Endothelial cell of umbilical vein (primary cell): ENCODE measurements around the gene CC2D2A. TPM values are rescaled to one million over a fixed set of nuclear protein-coding genes. Genes with fewer than 3 reads are reported as not detected.
"Not testable (repeated sequence)": the region's sequence is repeated elsewhere in the genome, so short reads cannot be mapped to it uniquely, and the experiment has no call there.

ENCODE experiments used
- BruUV-seq: library from RNA; stranded (reverse); fragments of 400-500 nt; replicated peaks from 2 replicates; lab custom pipeline; 2021; lab: Mats Ljungman, UMichigan
- CTCF ChIA-PET: fragments of 300-600, 350-600 bp; sonication (Branson Sonifier 250); formaldehyde crosslinking; loops from one replicate; lab custom pipeline; 2021; ENCODE audit warnings: antibody characterized with exemption, inconsistent platforms; lab: Charles Lee
- POLR2A ChIA-PET: fragments of 300-600, 350-600 bp; sonication (Branson Sonifier 250); formaldehyde crosslinking; loops from one replicate; lab custom pipeline; 2021; ENCODE audit warnings: antibody characterized with exemption, inconsistent platforms; lab: Charles Lee
- DNase-seq: peaks from one replicate; pipeline ENCODE4 v3.0.0-alpha.2; 2011; ENCODE audit warnings: low read depth, low spot score
- FAIRE-seq: peaks from 2 replicates; lab custom pipeline; 2011; peaks lifted over from hg19 to GRCh38; lab: Jason Lieb, UNC
- H2AFZ ChIP-seq: 2 replicates; pipeline ENCODE4 v1.6.0; 2012; ENCODE audit warnings: low read depth, low read length, control low read depth, inconsistent platforms
- H3K27ac ChIP-seq: 2 replicates; pipeline ENCODE4 v1.5.1; 2011; ENCODE audit warnings: low read depth, mild to moderate bottlenecking, control low read depth, low read length, moderate library complexity; ENCODE audit not compliant: insufficient read depth
- H3K27me3 ChIP-seq, 2 experiments: 2 replicates each; pipeline versions ENCODE4 v1.6.0 to v1.6.1; 2011; ENCODE audit warnings: low read length in 2 of 2, mixed read lengths in 1 of 2; ENCODE audit not compliant: control insufficient read depth in 2 of 2, insufficient read depth in 2 of 2
- H3K36me3 ChIP-seq, 2 experiments: 2 replicates in 1 of 2; 3 replicates in 1 of 2; pipeline ENCODE4 v1.5.1; 2011; ENCODE audit warnings: low read length in 2 of 2, mild to moderate bottlenecking in 1 of 2, moderate library complexity in 1 of 2; ENCODE audit not compliant: control insufficient read depth in 2 of 2, insufficient read depth in 2 of 2; ENCODE audit errors: extremely low read depth in 1 of 2
- H3K4me1 ChIP-seq: 3 replicates; pipeline ENCODE4 v1.5.1; 2011; ENCODE audit warnings: mild to moderate bottlenecking, low read length; ENCODE audit not compliant: control insufficient read depth, insufficient read depth; ENCODE audit errors: extremely low read depth
- H3K4me2 ChIP-seq: 2 replicates; pipeline ENCODE4 v1.6.1; 2011; ENCODE audit warnings: low read length, control low read depth, mixed read lengths; ENCODE audit not compliant: insufficient read depth
- H3K4me3 ChIP-seq, 3 experiments: fragments of 200-600 bp in 1 of 3; sonication (generic), shearing (Covaris generic) in 1 of 3; replicated peaks in 1 of 3; 2 replicates each; pipeline ENCODE4 v1.5.1; 2011 to 2016; ENCODE audit warnings: control low read depth in 3 of 3, low read length in 3 of 3, mild to moderate bottlenecking in 2 of 3, inconsistent platforms in 1 of 3, low read depth in 1 of 3, moderate library complexity in 1 of 3; ENCODE audit not compliant: insufficient read depth in 1 of 3
- H3K79me2 ChIP-seq: 2 replicates; pipeline ENCODE4 v1.6.0; 2012; ENCODE audit warnings: low read length, inconsistent platforms; ENCODE audit not compliant: control insufficient read depth, insufficient read depth
- H3K9ac ChIP-seq: replicated peaks from 2 replicates; pipeline ENCODE3; 2011; ENCODE audit warnings: low read length, control low read depth; ENCODE audit not compliant: insufficient read depth; ENCODE audit errors: extremely low read depth
- H3K9me1 ChIP-seq: replicated peaks from 3 replicates; pipeline ENCODE4 v1.6.0; 2011; ENCODE audit warnings: mild to moderate bottlenecking, low read length; ENCODE audit not compliant: control insufficient read depth, insufficient read depth; ENCODE audit errors: extremely low read depth
- H3K9me3 ChIP-seq: replicated peaks from 2 replicates; pipeline ENCODE4 v1.5.1; 2012; ENCODE audit warnings: low read length, inconsistent platforms; ENCODE audit not compliant: control insufficient read depth, insufficient read depth
- H4K20me1 ChIP-seq: replicated peaks from 2 replicates; pipeline ENCODE3; 2011; ENCODE audit warnings: mild to moderate bottlenecking, low read length; ENCODE audit not compliant: control insufficient read depth, insufficient read depth; ENCODE audit errors: extremely low read depth
- EZH2 ChIP-seq: IDR thresholded peaks from 2 replicates; pipeline ENCODE4 v1.6.1; 2012; ENCODE audit warnings: borderline replicate concordance, low read depth, mild to moderate bottlenecking, moderate library complexity, low read length, inconsistent platforms; ENCODE audit not compliant: severe bottlenecking
- FOS ChIP-seq: IDR thresholded peaks from 2 replicates; pipeline ENCODE4 v1.6.1; 2011; ENCODE audit warnings: mild to moderate bottlenecking, low read length, moderate library complexity, borderline replicate concordance; ENCODE audit not compliant: insufficient read depth
- GATA2 ChIP-seq: IDR thresholded peaks from 2 replicates; pipeline ENCODE4 v1.7.0; 2011; ENCODE audit warnings: low read depth, mild to moderate bottlenecking, moderate library complexity, mixed read lengths, low read length; ENCODE audit not compliant: insufficient read length, insufficient read depth
- JUN ChIP-seq: IDR thresholded peaks from 2 replicates; pipeline ENCODE4 v1.6.1; 2011; ENCODE audit warnings: borderline replicate concordance, low read depth; ENCODE audit not compliant: insufficient read length, insufficient read depth
- MYC ChIP-seq: IDR thresholded peaks from one replicate; pipeline ENCODE4 v1.6.1; 2011; ENCODE audit warnings: mild to moderate bottlenecking, low read depth, low read length
- POLR2A ChIP-seq: IDR thresholded peaks from 2 replicates; pipeline ENCODE4 v1.6.1; 2012; ENCODE audit warnings: low read depth, mild to moderate bottlenecking, control low read depth, low read length
- POLR2AphosphoS5 ChIP-seq: IDR thresholded peaks from 2 replicates; pipeline ENCODE4 v1.6.1; 2012; ENCODE audit warnings: low read depth, mild to moderate bottlenecking, control low read depth, low read length, moderate library complexity; ENCODE audit not compliant: insufficient read depth
- dilution Hi-C: fragments of 300-500 bp; cut with MboI; formaldehyde crosslinking; loops from one replicate; pipeline ENCODE4 v1.15.0; 2019; ENCODE audit warnings: low sequenced_read_pairs; ENCODE audit not compliant: extremely low pct_ligation_motif_present
- intact Hi-C: fragments of 100-400 bp; cut with micrococcal nuclease; formaldehyde crosslinking; loops from one replicate; pipeline ENCODE4 v1.10.0; 2022
- polyA plus RNA-seq, 4 experiments: library from polyadenylated mRNA; depleted of rRNA in 3 of 4; stranded (reverse) in 3 of 4; unstranded in 1 of 4; fragments of >200 nt; gene quantifications; 2 replicates each; pipeline versions ENCODE4 v1.2.1 to v1.2.3, GENCODE V29; 2011 to 2012; ENCODE audit warnings: missing spikeins in 1 of 4
- total RNA-seq: library from RNA; stranded (reverse); gene quantifications from 2 replicates; pipeline ENCODE4 v1.2.3, GENCODE V29; 2021
- TF ChIP-seq, protein P1 (sequence below): IDR thresholded peaks from 2 replicates; pipeline ENCODE4 v1.6.1; 2011; ENCODE audit not compliant: insufficient read depth, insufficient read length
- TF ChIP-seq, protein P2 (sequence below), 2 donors: IDR thresholded peaks; 1 replicate in 1 of 2; 2 replicates in 1 of 2; pipeline ENCODE4 v1.5.1; 2011; ENCODE audit warnings: low read length in 2 of 2, mild to moderate bottlenecking in 2 of 2, moderate library complexity in 2 of 2, control low read depth in 1 of 2, inconsistent platforms in 1 of 2, low read depth in 1 of 2; ENCODE audit not compliant: insufficient read depth in 1 of 2; ENCODE audit errors: extremely low read depth in 1 of 2

The CC2D2A gene
- total and polyA plus RNA-seq, 2 donors (not counting 3 experiments of a cell fraction or from before 2014, with no cell fraction given), result 10.2 to 22.4 TPM

DNA sequence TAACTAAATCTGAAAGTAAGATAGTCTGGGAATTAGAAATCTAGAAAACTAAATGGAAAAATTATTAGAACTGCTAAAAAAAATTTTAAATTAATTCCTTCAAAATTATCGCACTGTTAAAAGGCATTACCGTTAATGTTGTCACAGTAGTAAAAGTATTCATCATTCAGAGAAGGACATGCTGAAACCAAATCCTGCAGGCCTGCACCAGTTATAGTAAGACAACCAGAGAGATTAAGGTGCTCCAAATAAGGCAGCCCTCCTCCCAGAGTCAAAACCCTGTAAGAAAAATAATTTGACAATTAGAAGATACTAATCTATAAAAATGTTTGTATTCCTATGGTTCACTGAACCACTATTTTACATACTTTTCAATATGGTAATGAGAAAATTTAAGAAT lies 142.5 kb downstream of the CC2D2A start:
- peaks cover 15% of the 10 kb centered on the region for H3K79me2 ChIP-seq
- no peak for FAIRE-seq
- dilution Hi-C loops, result no loop called here

GRCh38 chr4:15614891-15615290 lies 145.2 kb downstream of the CC2D2A start:
- POLR2A ChIA-PET, BruUV-seq, H2AFZ ChIP-seq, H3K9ac ChIP-seq, FAIRE-seq, CTCF ChIA-PET, H4K20me1 ChIP-seq, H3K4me2 ChIP-seq, H3K27ac ChIP-seq, H3K9me3 ChIP-seq, dilution Hi-C loops, H3K36me3 ChIP-seq, H3K27me3 ChIP-seq, intact Hi-C loops, H3K9me1 ChIP-seq, H3K4me1 ChIP-seq, H3K4me3 ChIP-seq, DNase-seq: not testable (repeated sequence)
- H3K79me2 ChIP-seq, result peaks cover 41% of the 10 kb centered on the region

More for the DNA sequence above, 142.5 kb downstream of the CC2D2A start:
- ChIA-PET POLR2A (no interaction called here), CTCF (no interaction called here)
- Histone ChIP-seq H3K4me1 (no peaks in the 10 kb centered on the region), H4K20me1 (no peaks in the 10 kb centered on the region), H3K9me1 (no peaks in the 10 kb centered on the region), H3K4me2 (no peak overlapping the region), H3K27me3 (no peaks in the 10 kb centered on the region), H3K36me3 (no peaks in the 10 kb centered on the region), H3K9me3 (no peaks in the 10 kb centered on the region), H3K27ac (no peak overlapping the region), H3K4me3 (no peak overlapping the region), H2AFZ (no peak overlapping the region), H3K9ac (no peak overlapping the region)
- intact Hi-C loops, result no loop called here
- no TSS peak for BruUV-seq
- DNase-seq, result no peak
- TF ChIP-seq MYC, result no peak
- TF ChIP-seq, protein P1, sequence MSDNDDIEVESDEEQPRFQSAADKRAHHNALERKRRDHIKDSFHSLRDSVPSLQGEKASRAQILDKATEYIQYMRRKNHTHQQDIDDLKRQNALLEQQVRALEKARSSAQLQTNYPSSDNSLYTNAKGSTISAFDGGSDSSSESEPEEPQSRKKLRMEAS, result no peak
- TF ChIP-seq GATA2, result no peak
- no peak for TF ChIP-seq JUN
- TF ChIP-seq, protein P2, sequence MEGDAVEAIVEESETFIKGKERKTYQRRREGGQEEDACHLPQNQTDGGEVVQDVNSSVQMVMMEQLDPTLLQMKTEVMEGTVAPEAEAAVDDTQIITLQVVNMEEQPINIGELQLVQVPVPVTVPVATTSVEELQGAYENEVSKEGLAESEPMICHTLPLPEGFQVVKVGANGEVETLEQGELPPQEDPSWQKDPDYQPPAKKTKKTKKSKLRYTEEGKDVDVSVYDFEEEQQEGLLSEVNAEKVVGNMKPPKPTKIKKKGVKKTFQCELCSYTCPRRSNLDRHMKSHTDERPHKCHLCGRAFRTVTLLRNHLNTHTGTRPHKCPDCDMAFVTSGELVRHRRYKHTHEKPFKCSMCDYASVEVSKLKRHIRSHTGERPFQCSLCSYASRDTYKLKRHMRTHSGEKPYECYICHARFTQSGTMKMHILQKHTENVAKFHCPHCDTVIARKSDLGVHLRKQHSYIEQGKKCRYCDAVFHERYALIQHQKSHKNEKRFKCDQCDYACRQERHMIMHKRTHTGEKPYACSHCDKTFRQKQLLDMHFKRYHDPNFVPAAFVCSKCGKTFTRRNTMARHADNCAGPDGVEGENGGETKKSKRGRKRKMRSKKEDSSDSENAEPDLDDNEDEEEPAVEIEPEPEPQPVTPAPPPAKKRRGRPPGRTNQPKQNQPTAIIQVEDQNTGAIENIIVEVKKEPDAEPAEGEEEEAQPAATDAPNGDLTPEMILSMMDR (IDR thresholded peaks at IDR 0.05; ENCODE audit: extremely low read depth in 1 of 2, insufficient read depth in 1 of 2, low read depth in 1 of 2, low read length in 2 of 2), result no peak
- TF ChIP-seq EZH2, result no peak
- TF ChIP-seq POLR2AphosphoS5, result no peak
- no peak for TF ChIP-seq FOS
- TF ChIP-seq POLR2A, result no peak

DNA sequence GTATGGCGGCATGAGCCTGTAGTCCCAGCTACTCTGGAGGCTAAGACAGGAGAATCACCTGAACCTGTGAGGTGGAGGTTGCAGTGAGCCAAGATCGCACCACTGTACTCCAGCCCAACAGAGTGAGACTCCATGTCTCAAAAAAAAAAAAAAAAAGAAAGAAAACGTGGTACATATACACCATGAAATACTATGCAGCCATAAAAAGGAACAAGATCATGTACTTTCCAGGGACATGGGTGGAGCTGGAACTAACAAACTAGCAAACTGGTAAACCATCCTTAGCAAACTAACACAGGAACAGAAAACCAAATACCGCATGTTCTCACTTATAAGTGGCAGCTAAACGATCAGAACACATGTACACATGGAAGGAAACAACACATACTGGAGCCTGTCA lies 147.7 kb downstream of the CC2D2A start:
- BruUV-seq, H3K9ac ChIP-seq, H2AFZ ChIP-seq, H3K27me3 ChIP-seq, H4K20me1 ChIP-seq, DNase-seq, H3K4me1 ChIP-seq, dilution Hi-C loops, intact Hi-C loops, H3K9me1 ChIP-seq, FAIRE-seq, POLR2A ChIA-PET, H3K36me3 ChIP-seq, H3K4me2 ChIP-seq, H3K27ac ChIP-seq, H3K4me3 ChIP-seq, H3K9me3 ChIP-seq, CTCF ChIA-PET: not testable (repeated sequence)
- H3K79me2 ChIP-seq, result peaks cover 61% of the 10 kb centered on the region
